Astrocyte (in vitro differentiated cells and primary cell): ENCODE results near the gene PHKG2. TPM values are rescaled to one million over a fixed set of nuclear protein-coding genes. Genes with fewer than 3 reads are reported as not detected.
A peak's percentile ranks its signal among the peaks of the same experiment; 100 is the strongest.

Source experiments
- DNase-seq: peaks from one replicate; pipeline ENCODE4 v3.0.0-alpha.2; 2010; ENCODE audit warnings: low read depth
- FAIRE-seq: peaks from 2 replicates; lab custom pipeline; 2011; peaks lifted over from hg19 to GRCh38; lab: Jason Lieb, UNC
- H2AFZ ChIP-seq: 2 replicates; pipeline ENCODE4 v1.6.0; 2012; ENCODE audit warnings: low read depth, low read length, inconsistent platforms
- H3K27ac ChIP-seq: 2 replicates; pipeline ENCODE4 v1.5.1; 2011; ENCODE audit warnings: low read depth, low read length, inconsistent platforms
- H3K27me3 ChIP-seq: 2 replicates; pipeline ENCODE4 v1.6.0; 2011; ENCODE audit warnings: low read length, inconsistent platforms; ENCODE audit not compliant: insufficient read depth
- H3K36me3 ChIP-seq: 2 replicates; pipeline ENCODE4 v1.5.1; 2011; ENCODE audit warnings: low read length, inconsistent platforms; ENCODE audit not compliant: insufficient read depth
- H3K4me1 ChIP-seq: 2 replicates; pipeline ENCODE4 v1.5.1; 2011; ENCODE audit warnings: low read length, inconsistent platforms; ENCODE audit not compliant: insufficient read depth
- H3K4me2 ChIP-seq: 2 replicates; pipeline ENCODE4 v1.6.0; 2012; ENCODE audit warnings: low read length, inconsistent platforms
- H3K4me3 ChIP-seq: 2 replicates; pipeline ENCODE4 v1.5.1; 2011; ENCODE audit warnings: low read depth, mild to moderate bottlenecking, low read length, inconsistent platforms; ENCODE audit not compliant: insufficient read depth
- H3K79me2 ChIP-seq: 2 replicates; pipeline ENCODE4 v1.6.0; 2012; ENCODE audit warnings: mild to moderate bottlenecking, low read length, inconsistent platforms; ENCODE audit not compliant: insufficient read depth
- H3K9ac ChIP-seq: 2 replicates; pipeline ENCODE4 v1.6.0; 2012; ENCODE audit warnings: mild to moderate bottlenecking, low read length, inconsistent platforms
- H3K9me3 ChIP-seq: 2 replicates; pipeline ENCODE4 v1.5.1; 2012; ENCODE audit warnings: low read depth, mild to moderate bottlenecking, low read length, inconsistent platforms; ENCODE audit not compliant: insufficient read depth
- H4K20me1 ChIP-seq: 2 replicates; pipeline ENCODE4 v1.6.0; 2012; ENCODE audit warnings: low read length, inconsistent platforms; ENCODE audit not compliant: insufficient read depth
- H3K27ac Mint-ChIP-seq: one replicate; pipeline ENCODE4 v1.8.0; 2021; ENCODE audit warnings: mild to moderate bottlenecking, mixed read lengths; ENCODE audit not compliant: unreplicated experiment
- H3K27me3 Mint-ChIP-seq: one replicate; pipeline ENCODE4 v1.8.0; 2021; ENCODE audit warnings: low read depth, mixed read lengths; ENCODE audit not compliant: unreplicated experiment
- H3K36me3 Mint-ChIP-seq: one replicate; pipeline ENCODE4 v1.8.0; 2021; ENCODE audit warnings: low read depth, mixed read lengths; ENCODE audit not compliant: unreplicated experiment
- H3K4me1 Mint-ChIP-seq: one replicate; pipeline ENCODE4 v1.8.0; 2021; ENCODE audit warnings: low read depth, mixed read lengths; ENCODE audit not compliant: unreplicated experiment
- H3K4me3 Mint-ChIP-seq: one replicate; pipeline ENCODE4 v1.8.0; 2021; ENCODE audit warnings: mild to moderate bottlenecking, moderate library complexity, mixed read lengths; ENCODE audit not compliant: unreplicated experiment
- H3K9me3 Mint-ChIP-seq: one replicate; pipeline ENCODE4 v1.8.0; 2021; ENCODE audit warnings: mild to moderate bottlenecking, mixed read lengths; ENCODE audit not compliant: unreplicated experiment
- CTCF ChIP-seq: IDR thresholded peaks from 2 replicates; pipeline ENCODE4 v1.5.1; 2011; ENCODE audit warnings: low read depth, mild to moderate bottlenecking, inconsistent platforms, low read length, moderate library complexity; ENCODE audit not compliant: insufficient read depth
- EZH2 ChIP-seq: IDR thresholded peaks from 2 replicates; pipeline ENCODE4 v1.6.1; 2012; ENCODE audit warnings: mild to moderate bottlenecking, low read length, inconsistent platforms; ENCODE audit not compliant: insufficient read depth
- total RNA-seq: library from RNA; stranded (reverse); gene quantifications from 2 replicates; pipeline ENCODE4 v1.2.1, GENCODE V29; 2021

Gene PHKG2
- total RNA-seq, 1 donor from 2014 or later = 34.2 TPM

DNA sequence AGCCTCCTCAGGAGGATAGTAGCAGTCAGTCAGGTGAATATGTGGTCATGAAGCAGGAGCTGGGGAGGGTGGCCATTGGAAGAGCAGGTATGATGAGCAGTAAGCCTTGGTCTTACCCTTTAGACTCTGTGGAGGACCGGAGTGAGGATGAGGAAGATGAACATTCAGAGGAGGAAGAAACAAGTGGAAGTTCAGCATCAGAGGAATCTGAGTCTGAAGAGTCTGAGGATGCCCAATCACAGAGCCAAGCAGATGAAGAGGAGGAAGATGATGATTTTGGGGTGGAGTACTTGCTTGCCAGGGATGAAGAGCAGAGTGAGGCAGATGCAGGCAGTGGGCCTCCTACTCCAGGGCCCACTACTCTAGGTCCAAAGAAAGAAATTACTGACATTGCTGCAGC lies 36.5 kb upstream of the PHKG2 start:
- Histone ChIP-seq H3K4me3 (no peak overlapping the region), H3K4me1 (peaks cover 12% of the 10 kb centered on the region), H3K27ac (no peak overlapping the region), H2AFZ (no peak overlapping the region), H3K9me3 (no peaks in the 10 kb centered on the region), H3K36me3 (peaks cover 85% of the 10 kb centered on the region), H4K20me1 (peaks cover 68% of the 10 kb centered on the region), H3K9ac (no peak overlapping the region), H3K4me2 (no peak overlapping the region), H3K79me2 (peaks cover 28% of the 10 kb centered on the region), H3K27me3 (no peaks in the 10 kb centered on the region)
- no peak overlapping the region for H3K4me3 Mint-ChIP-seq
- peaks cover 51% of the 10 kb centered on the region for H3K36me3 Mint-ChIP-seq
- DNase-seq = no peak
- no peaks in the 10 kb centered on the region for H3K27me3 Mint-ChIP-seq
- H3K4me1 Mint-ChIP-seq = peaks cover 17% of the 10 kb centered on the region
- H3K9me3 Mint-ChIP-seq = no peaks in the 10 kb centered on the region
- FAIRE-seq = no peak
- H3K27ac Mint-ChIP-seq = no peak overlapping the region
- TF ChIP-seq EZH2 (no peak), CTCF (no peak)

GRCh38 chr16:30715750-30716445 lies 32.3 kb upstream of the PHKG2 start:
- H3K4me3 ChIP-seq = no peak overlapping the region
- peaks cover 66% of the 10 kb centered on the region for H4K20me1 ChIP-seq
- no peaks in the 10 kb centered on the region for H3K9me3 Mint-ChIP-seq
- peak overlapping the region; percentile 40 for H3K27ac ChIP-seq
- H3K36me3 Mint-ChIP-seq = peaks cover 55% of the 10 kb centered on the region
- FAIRE-seq = no peak
- no peak overlapping the region for H3K9ac ChIP-seq
- H3K4me1 Mint-ChIP-seq = peaks cover 17% of the 10 kb centered on the region
- H3K9me3 ChIP-seq = no peaks in the 10 kb centered on the region
- H3K4me1 ChIP-seq = peaks cover 12% of the 10 kb centered on the region
- no peaks in the 10 kb centered on the region for H3K27me3 ChIP-seq
- peaks cover 72% of the 10 kb centered on the region for H3K36me3 ChIP-seq
- peak overlapping the region; percentile 68 for H3K27ac Mint-ChIP-seq
- peaks cover 49% of the 10 kb centered on the region for H3K79me2 ChIP-seq
- TF ChIP-seq CTCF = no peak
- TF ChIP-seq EZH2 = no peak
- H3K4me2 ChIP-seq = peak overlapping the region; percentile 7
- no peaks in the 10 kb centered on the region for H3K27me3 Mint-ChIP-seq
- no peak overlapping the region for H2AFZ ChIP-seq
- peak overlapping the region; percentile 52 for H3K4me3 Mint-ChIP-seq
- DNase-seq = peak; percentile 18

DNA sequence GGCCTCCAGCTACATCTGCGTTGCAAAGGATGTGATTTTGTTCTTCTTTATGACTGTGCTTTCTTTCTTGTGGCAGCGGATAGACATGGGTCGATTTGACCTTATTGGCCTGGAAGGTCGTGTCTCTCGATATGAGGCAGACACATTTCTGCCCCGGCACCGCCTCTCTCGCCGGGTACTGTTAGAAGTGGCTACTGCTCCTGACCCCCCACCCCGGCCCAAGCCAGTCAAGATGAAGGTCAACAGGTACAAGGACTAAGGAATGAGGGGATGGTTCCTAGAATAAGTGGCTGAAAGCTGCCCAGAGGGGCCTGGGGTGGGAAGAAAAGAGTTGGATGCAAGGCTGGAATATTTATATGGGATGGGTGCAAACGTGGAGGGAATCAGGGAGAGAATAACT lies 28.1 kb upstream of the PHKG2 start:
- TF ChIP-seq CTCF (no peak), EZH2 (no peak)
- DNase-seq = no peak

More for the DNA sequence above, 28.1 kb upstream of the PHKG2 start:
- H3K9ac ChIP-seq = no peak overlapping the region
- H3K4me1 ChIP-seq = peaks cover 5% of the 10 kb centered on the region
- no peak overlapping the region for H2AFZ ChIP-seq
- Mint-ChIP-seq H3K4me3 (no peak overlapping the region), H3K27ac (no peak overlapping the region), H3K9me3 (no peaks in the 10 kb centered on the region), H3K4me1 (peaks cover 10% of the 10 kb centered on the region), H3K36me3 (peaks cover 51% of the 10 kb centered on the region), H3K27me3 (no peaks in the 10 kb centered on the region)
- H3K9me3 ChIP-seq = no peaks in the 10 kb centered on the region
- H3K27ac ChIP-seq = no peak overlapping the region
- peaks cover 74% of the 10 kb centered on the region for H3K36me3 ChIP-seq
- peaks cover 89% of the 10 kb centered on the region for H4K20me1 ChIP-seq
- H3K4me3 ChIP-seq = no peak overlapping the region
- H3K4me2 ChIP-seq = no peak overlapping the region
- no peaks in the 10 kb centered on the region for H3K27me3 ChIP-seq
- peaks cover 67% of the 10 kb centered on the region for H3K79me2 ChIP-seq
- FAIRE-seq = no peak
